ENCODE data around the gene HSPA14.

GRCh38 chr10:14840178-14840577, 2.1 kb downstream of the HSPA14 start:
- TF ChIP-seq RAD21 (conservative IDR thresholded peaks at IDR 0.05) (no peak), CTCF (IDR thresholded peaks at IDR 0.05; ENCODE audit: poor library complexity, severe bottlenecking) (no peak), POLR2AphosphoS5 (IDR thresholded peaks at IDR 0.05) (no peak), TAF1 (IDR thresholded peaks at IDR 0.05; ENCODE audit: low read depth) (no peak), SMC3 (conservative IDR thresholded peaks at IDR 0.05; ENCODE audit: poor library complexity) (no peak)

Measured in neural cell (in vitro differentiated cells).